Measurements from ENCODE around the gene OR2AT4.

The OR2AT4 gene

DNA sequence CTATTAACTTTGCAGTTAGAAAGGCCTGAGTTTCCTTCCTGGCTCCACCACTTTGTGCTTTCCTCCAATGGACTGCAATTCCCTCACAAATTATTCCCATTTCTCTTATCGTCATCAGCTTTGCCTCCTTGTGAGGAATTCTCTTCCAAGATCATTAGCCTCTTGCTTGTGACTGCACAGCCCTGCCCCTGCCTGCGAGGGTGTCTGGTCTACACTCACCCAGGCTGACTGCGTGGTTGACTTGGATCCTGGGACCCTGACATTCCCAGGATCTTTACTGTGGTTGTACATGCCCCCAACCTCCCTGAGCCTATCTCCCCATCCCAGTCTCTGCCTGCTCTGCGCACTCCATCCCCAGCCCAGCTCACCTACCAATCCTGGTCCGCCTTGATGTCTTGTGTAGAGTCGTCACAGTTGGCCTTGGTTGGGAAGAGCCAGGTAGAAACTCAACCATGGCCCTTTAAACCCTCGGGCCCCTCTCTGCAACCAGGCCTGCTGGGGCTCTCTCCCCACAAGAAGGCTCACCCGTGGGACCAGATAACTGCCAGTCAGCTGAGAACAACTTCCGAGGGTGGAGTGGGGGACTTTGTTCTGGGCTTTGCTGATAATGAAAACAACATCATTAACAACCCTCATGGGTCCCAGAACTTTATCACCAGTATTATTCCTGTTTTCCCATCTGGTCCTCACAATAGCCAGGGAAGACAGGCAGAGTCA, at the start of gene OR2AT4:
TSS of gene OR2AT4 (minus strand) at position 421 of the 717 bp plus-strand sequence.
- TF ChIP-seq CTCF (IDR thresholded peaks at IDR 0.05): no peak
- no peaks in the 10 kb centered on the region for H3K9me3 ChIP-seq
- no peak within 1 kb of the TSS for H3K27ac ChIP-seq
- no peaks in the 10 kb centered on the region for H3K4me1 ChIP-seq (ENCODE audit: control insufficient read depth in 1 of 2, insufficient read depth in 1 of 2, low read depth in 1 of 2, low read length in 1 of 2)
- no peak within 1 kb of the TSS for H3K4me3 ChIP-seq (ENCODE audit: low read depth in 1 of 2, low read length in 1 of 2)
- no peaks in the 10 kb centered on the region for H3K36me3 ChIP-seq
- H3K27me3 ChIP-seq: peaks cover 42% of the 10 kb centered on the region

GRCh38 chr11:75145972-75146519, 49.4 kb upstream of the OR2AT4 start:
- no peaks in the 10 kb centered on the region for H3K4me1 ChIP-seq (ENCODE audit: control insufficient read depth in 1 of 2, insufficient read depth in 1 of 2, low read depth in 1 of 2, low read length in 1 of 2)
- H3K36me3 ChIP-seq: no peaks in the 10 kb centered on the region
- no peak overlapping the region for H3K27ac ChIP-seq
- no peak for TF ChIP-seq CTCF (IDR thresholded peaks at IDR 0.05)
- no peak overlapping the region for H3K4me3 ChIP-seq (ENCODE audit: low read depth in 1 of 2, low read length in 1 of 2)
- H3K27me3 ChIP-seq: peaks cover 36% of the 10 kb centered on the region
- no peaks in the 10 kb centered on the region for H3K9me3 ChIP-seq

- Histone ChIP-seq H3K36me3 (no peaks in the 10 kb centered on the region), H3K4me3 (ENCODE audit: low read depth in 1 of 2, low read length in 1 of 2) (no peak overlapping the region), H3K27me3 (peaks cover 33% of the 10 kb centered on the region), H3K4me1 (ENCODE audit: control insufficient read depth in 1 of 2, insufficient read depth in 1 of 2, low read depth in 1 of 2, low read length in 1 of 2) (no peaks in the 10 kb centered on the region), H3K9me3 (no peaks in the 10 kb centered on the region), H3K27ac (no peak overlapping the region)
- TF ChIP-seq CTCF (IDR thresholded peaks at IDR 0.05): no peak
Observed at GRCh38 chr11:75145196-75145971, 48.7 kb upstream of the OR2AT4 start.

- Histone ChIP-seq H3K9me3 (no peaks in the 10 kb centered on the region), H3K27me3 (peaks cover 33% of the 10 kb centered on the region), H3K27ac (no peak overlapping the region), H3K4me1 (ENCODE audit: control insufficient read depth in 1 of 2, insufficient read depth in 1 of 2, low read depth in 1 of 2, low read length in 1 of 2) (no peaks in the 10 kb centered on the region), H3K36me3 (no peaks in the 10 kb centered on the region), H3K4me3 (ENCODE audit: low read depth in 1 of 2, low read length in 1 of 2) (no peak overlapping the region)
- no peak for TF ChIP-seq CTCF (IDR thresholded peaks at IDR 0.05)
Observed at GRCh38 chr11:75144716-75145014, 48.0 kb upstream of the OR2AT4 start.

GRCh38 chr11:75143420-75143731, 46.7 kb upstream of the OR2AT4 start:
- H3K27ac ChIP-seq: no peak overlapping the region

More at GRCh38 chr11:75143420-75143731, 46.7 kb upstream of the OR2AT4 start:
- Histone ChIP-seq H3K4me3 (ENCODE audit: low read depth in 1 of 2, low read length in 1 of 2) (no peak overlapping the region), H3K27me3 (peaks cover 41% of the 10 kb centered on the region), H3K9me3 (no peaks in the 10 kb centered on the region), H3K36me3 (no peaks in the 10 kb centered on the region), H3K4me1 (ENCODE audit: control insufficient read depth in 1 of 2, insufficient read depth in 1 of 2, low read depth in 1 of 2, low read length in 1 of 2) (no peaks in the 10 kb centered on the region)
- TF ChIP-seq CTCF (IDR thresholded peaks at IDR 0.05): no peak
